GM12874 (cell line): ENCODE data around the gene TEKT3.

Experiments
- TF ChIP-seq, protein P1 (sequence below): IDR thresholded peaks from 2 replicates; pipeline ENCODE4 v1.5.1; 2011; ENCODE audit warnings: low read depth, mild to moderate bottlenecking, control low read depth, low read length, moderate library complexity; ENCODE audit not compliant: insufficient read depth

TEKT3 gene

DNA sequence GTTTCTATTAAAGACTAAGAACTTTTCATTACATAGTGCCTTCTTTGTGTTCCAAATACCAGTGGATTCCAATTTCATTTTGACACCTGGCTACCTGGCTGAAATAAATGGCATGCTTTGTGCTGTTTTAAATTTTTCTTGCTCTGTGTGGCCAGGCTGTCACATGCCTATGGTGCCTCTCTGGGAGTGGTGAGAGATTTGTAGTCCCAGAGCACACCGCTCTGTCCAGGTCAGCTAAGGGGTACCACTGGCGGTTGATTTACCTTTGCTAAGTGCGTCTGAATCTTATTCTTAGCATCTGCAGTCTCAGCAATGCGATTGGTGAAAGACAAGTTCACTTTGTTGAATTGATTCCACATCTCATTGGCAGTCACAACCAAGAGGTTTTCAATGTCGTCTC lies 29.4 kb downstream of the TEKT3 start:
- TF ChIP-seq, protein P1, sequence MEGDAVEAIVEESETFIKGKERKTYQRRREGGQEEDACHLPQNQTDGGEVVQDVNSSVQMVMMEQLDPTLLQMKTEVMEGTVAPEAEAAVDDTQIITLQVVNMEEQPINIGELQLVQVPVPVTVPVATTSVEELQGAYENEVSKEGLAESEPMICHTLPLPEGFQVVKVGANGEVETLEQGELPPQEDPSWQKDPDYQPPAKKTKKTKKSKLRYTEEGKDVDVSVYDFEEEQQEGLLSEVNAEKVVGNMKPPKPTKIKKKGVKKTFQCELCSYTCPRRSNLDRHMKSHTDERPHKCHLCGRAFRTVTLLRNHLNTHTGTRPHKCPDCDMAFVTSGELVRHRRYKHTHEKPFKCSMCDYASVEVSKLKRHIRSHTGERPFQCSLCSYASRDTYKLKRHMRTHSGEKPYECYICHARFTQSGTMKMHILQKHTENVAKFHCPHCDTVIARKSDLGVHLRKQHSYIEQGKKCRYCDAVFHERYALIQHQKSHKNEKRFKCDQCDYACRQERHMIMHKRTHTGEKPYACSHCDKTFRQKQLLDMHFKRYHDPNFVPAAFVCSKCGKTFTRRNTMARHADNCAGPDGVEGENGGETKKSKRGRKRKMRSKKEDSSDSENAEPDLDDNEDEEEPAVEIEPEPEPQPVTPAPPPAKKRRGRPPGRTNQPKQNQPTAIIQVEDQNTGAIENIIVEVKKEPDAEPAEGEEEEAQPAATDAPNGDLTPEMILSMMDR, result no peak

- TF ChIP-seq, protein P1, result no peak
These were observed 31.6 kb downstream of the TEKT3 start for GRCh38 chr17:15309793-15310192.

GRCh38 chr17:15309236-15309635 lies 32.2 kb downstream of the TEKT3 start:
- TF ChIP-seq, protein P1, result no peak

GRCh38 chr17:15308758-15309157 lies 32.6 kb downstream of the TEKT3 start:
- TF ChIP-seq, protein P1, result no peak

GRCh38 chr17:15307710-15308111 lies 33.7 kb downstream of the TEKT3 start:
- TF ChIP-seq, protein P1, result no peak

- TF ChIP-seq, protein P1, result no peak
These were observed 37.5 kb downstream of the TEKT3 start for GRCh38 chr17:15303851-15304250.

DNA sequence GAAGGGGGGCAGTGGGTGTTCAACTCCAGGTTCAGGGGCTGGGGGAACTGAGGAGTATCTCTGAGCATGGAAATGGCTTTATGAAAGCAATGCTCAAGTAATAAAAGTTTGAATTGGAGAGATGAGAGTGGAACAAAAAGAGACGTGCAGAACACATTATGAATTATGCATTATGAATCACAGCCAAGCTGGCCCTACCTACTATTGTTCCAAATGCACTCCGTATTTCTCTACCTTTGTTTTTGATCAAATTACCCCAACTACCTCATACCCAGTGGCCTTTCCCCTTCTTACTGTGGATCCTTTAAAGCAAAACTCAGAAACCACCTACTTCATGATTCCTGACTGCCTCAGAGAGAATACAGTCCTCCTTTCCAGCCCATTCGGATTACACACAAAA lies 38.1 kb downstream of the TEKT3 start:
- TF ChIP-seq, protein P1, result no peak

DNA sequence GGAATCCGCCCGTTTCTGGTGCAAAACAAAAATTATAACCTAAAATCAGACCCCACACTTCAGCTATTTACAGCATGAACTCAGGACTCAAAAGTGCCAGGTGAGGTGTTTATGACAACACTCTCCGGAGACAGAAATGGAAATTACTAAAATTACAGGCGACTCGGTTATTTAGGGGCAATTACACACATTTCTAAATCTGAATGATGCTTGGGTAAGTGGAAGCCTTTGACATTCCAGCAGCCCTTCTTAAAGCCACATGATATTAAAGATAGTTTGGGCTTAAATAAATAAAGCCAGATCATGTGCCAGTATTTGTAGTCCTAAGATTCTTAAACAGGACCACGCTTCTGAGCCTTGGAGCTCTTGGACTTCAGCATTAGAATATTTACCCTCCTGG lies 39.6 kb downstream of the TEKT3 start:
- TF ChIP-seq, protein P1, result no peak
